Cerebellar cortex (tissue), 1 donor: ENCODE results near the gene CST6.
"Not testable (repeated sequence)": the region's sequence is repeated elsewhere in the genome, so short reads cannot be mapped to it uniquely, and the experiment has no call there.

ENCODE experiments used
- DNase-seq: peaks from one replicate; pipeline ENCODE4 v3.0.0-alpha.2; 2015; ENCODE audit warnings: low spot score

CST6 gene

GRCh38 chr11:65983589-65983987 lies 28.2 kb upstream of the CST6 start:
- DNase-seq, result no peak

GRCh38 chr11:65987336-65987735 lies 24.5 kb upstream of the CST6 start:
- no peak for DNase-seq

DNA sequence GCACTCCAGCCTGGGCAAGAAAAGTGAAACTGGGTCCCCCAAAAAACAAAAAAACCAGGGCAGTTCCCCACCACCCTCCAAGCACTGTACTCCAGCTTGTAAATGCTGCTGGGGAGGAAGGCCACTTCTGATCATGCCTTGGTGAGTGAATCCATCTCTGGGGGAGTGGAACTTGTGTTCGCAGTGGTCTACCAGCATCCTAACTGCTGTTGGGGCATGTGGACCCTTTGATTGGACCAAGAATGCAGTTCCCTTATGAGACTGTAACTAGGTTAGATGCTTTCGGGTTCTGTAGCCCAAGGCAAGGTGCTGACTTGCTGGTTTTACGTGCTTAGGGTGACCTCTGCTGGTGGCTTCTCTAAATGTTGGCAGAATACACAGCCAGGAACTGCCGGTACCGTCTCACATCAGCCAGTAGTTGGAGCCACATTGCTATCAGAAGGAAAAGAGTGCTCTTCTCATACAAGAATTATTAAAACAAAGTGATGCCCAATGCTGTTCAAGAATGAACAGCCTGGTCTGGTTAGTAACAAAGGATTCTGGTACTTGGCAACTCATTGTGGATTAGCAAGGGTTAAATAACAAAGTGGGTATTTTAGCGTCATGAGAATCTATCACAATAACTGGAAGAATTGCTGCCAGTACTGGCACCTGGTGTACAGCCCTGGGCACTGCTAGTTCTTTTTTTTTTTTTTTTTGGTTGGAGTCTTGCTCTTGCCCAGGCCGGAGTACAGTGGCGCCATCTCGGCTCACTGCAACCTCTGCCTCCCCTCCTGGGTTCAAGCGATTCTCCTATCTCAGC lies 22.8 kb upstream of the CST6 start:
- DNase-seq, result peak; percentile 99

- peak; percentile 79 for DNase-seq
These were observed 19.8 kb upstream of the CST6 start for GRCh38 chr11:65992056-65992455.

- DNase-seq, result no peak
These were observed 14.5 kb upstream of the CST6 start for GRCh38 chr11:65997286-65997685.

GRCh38 chr11:66001942-66002647 lies 9.7 kb upstream of the CST6 start, which contains the start of the genes BANF1 and EIF1AD:
BANF1 (plus strand) TSS chr11:66002503; CDS start chr11:66003251, 748 bp downstream.
EIF1AD (minus strand) TSS chr11:66002157; CDS start chr11:66000389, 1,768 bp downstream.
- peak; percentile 98 for DNase-seq

GRCh38 chr11:66002648-66003225 lies 9.1 kb upstream of the CST6 start:
- peak; percentile 62 for DNase-seq

GRCh38 chr11:66003291-66003690 lies 8.5 kb upstream of the CST6 start:
- DNase-seq, result no peak

GRCh38 chr11:66004186-66004585 lies 7.6 kb upstream of the CST6 start:
- DNase-seq, result no peak

DNA sequence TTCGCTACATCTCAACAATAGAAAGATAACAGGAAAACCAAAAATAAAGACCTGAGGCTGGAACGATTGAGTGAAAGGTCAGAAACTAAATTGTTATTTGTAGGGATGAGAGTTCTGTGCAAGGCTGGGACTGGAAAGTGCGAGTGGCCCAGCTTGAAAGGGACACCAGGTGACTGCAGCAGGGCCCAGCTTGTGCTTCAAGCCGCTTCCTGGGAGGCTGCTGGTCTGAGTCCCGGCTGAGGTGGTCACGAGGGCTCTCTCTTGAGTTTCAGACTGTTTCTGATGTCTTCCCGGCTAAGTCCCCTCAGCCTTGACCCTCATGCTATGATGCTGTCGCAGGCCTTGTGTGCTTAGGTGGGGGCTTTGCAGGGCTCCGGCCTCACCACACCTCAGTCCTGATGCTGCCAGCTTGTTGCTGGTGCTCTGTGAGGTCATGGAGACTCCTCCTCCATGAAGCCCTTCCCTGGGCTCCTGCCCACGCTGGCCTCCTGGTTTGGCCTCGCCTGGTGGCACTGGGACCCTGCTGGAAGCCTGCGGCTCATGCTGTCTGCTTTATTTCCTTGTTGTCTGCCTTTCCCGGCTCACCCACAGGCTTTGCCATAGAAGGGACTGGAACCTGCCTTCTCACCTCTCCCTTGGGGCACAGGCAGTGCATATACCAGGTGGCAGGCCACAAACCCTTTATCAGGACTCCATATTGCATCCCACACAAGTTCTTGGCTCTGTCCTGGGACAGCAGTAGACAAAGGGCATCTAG lies 5.5 kb upstream of the CST6 start:
- DNase-seq, result no peak

GRCh38 chr11:66006891-66007176 lies 5.0 kb upstream of the CST6 start:
- DNase-seq, result no peak

GRCh38 chr11:66007201-66007634 lies 4.6 kb upstream of the CST6 start:
- DNase-seq, result no peak

- no peak for DNase-seq
These were observed 3.7 kb upstream of the CST6 start for GRCh38 chr11:66008095-66008467.

DNA sequence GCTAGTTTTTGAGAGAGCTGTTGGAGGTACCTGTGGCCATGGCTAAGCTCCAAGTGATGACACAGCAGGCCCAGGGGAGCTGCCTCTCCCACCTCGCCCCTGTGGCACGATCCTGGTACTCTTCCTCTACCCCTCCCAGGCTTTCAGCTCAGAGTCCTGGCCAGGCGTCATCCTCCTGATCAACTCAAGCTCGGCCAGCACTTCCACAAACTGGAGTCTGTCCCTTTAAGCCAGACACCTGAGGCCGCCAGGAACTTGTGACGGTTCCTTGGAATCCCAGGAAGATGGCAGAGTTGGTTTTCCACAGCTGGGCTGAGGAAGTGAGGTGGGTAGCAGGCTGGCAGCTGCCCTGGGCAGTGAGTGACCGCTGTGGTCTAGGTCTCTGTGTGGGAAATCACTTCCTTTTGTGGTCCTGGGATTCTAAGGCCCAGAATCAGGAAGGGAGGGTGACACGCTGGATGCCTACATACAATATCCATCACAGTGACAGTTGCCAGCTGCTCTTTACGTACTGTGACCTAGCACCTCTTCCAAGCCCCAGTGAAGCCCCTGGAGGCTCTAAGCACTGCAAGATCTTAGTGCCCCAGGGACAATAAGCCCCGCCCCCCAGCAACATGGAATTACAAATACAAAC lies 3.2 kb upstream of the CST6 start:
- DNase-seq, result no peak

DNA sequence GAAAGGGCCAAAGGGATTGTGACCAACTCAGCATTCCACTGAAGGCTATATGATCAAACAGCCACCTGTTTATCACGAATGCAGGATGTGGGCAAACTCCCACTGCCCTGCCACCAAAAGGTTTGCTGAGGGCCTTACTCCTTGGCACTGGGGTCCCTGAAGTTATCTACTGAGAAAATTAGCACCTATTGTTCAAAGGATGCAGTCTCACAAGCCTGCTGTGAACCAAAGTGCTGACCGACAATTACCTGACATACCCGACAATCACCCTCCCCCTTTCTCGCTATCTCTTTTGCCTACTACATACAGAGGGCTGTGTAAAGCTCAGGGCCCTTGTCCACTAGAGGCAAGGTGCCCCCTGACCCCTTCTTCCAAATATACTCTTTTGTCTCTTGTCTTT lies 1.8 kb upstream of the CST6 start:
- DNase-seq, result not testable (repeated sequence)

DNA sequence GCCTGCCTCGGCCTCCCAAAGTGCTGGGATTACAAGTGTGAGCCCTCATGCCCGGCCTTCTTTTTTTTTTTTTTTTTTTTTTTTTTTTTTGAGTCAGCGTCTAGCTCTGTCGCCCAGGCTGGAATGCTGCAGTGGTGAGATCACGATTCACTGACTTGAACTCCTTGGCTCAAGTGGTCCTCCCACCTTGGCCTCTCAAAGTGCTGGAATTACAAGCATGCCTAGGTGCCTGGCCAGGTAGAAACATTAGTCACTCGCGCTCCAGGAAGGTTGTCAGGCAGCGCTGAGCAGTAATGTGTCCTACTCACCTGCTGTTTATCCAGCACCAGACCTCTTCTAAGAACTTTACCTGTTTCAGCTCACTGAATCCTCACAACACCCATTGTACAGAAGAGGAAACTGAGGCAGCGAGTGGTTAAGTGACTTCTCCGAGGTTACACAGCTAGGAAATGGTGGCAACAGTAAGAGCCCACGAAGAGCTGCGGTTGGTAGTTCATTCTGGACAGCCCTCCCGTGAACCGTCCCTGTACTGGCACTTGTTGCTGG lies 496 bp upstream of the CST6 start:
- DNase-seq, result no peak

DNA sequence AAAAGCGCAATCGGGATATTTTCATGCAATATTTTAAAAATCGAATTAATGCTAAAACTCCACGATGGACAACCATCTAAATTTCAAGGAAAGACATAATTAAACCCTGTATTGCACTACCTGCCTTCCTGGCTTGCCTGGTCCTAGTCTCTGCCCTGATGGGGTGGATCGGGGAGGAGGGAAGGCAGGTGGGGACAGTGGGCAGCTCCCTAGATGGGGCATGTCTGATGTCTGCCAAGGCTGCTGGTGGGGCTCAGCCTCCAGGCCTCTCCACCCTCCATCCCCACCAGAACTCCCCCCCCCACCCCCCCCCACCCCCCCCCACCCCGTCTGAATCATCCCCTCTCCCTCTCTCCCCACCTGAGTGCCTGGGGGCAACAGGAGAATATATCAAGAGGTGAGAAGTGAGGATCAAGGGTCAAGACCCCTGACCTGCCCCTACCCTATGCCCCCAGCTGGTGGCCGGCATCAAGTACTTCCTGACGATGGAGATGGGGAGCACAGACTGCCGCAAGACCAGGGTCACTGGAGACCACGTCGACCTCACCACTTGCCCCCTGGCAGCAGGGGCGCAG lies 650 bp downstream of the CST6 start:
- DNase-seq, result no peak

DNA sequence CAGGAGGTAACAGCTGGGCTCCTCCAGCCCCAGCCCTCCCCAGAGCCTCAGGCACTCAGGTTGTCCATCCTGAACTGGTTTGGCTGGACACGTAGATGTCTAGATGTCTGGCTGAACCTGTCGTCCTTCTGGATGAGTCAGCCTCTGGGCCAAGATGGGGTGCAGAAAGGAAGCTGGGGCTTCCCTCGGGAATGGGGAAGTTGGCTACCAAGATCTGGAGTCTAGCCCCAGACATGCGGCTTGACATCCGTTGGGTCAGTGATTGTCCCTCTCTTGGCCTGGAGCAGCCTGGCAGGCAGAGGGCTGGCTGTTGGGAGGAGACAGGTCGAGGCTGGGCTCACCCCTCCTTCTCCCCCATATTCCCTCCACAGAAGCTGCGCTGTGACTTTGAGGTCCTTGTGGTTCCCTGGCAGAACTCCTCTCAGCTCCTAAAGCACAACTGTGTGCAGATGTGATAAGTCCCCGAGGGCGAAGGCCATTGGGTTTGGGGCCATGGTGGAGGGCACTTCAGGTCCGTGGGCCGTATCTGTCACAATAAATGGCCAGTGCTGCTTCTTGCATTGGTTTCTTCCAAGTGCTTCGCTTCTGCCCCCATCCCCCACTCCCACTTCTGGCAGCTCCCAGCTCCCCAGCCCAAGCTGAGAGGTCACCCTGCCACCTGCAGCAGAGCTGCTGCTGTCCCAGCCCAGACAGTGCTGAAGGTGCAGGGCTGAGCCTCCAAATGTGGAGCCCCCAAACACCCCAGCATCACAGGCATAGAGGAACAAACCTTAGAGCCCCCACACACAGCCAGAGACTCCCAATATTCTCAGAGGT lies 1.3 kb downstream of the CST6 start:
- DNase-seq, result no peak

DNA sequence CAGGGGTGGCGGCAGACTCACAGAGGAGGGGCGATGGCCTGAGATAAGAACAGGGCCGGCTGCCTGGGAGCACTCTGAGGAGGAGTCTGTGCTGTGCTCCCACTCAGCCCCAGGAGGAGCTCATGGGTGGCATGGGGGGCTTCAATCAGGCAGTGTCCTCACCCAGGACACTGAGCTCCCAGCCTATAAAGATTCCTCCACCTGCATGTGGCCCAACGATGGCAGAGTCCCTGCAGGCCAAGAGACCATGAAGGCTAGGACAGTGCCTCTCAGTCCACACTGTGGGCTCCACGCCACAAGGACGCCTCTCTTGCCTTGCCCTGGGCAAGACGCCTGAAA lies 1.9 kb downstream of the CST6 start:
- no peak for DNase-seq

DNA sequence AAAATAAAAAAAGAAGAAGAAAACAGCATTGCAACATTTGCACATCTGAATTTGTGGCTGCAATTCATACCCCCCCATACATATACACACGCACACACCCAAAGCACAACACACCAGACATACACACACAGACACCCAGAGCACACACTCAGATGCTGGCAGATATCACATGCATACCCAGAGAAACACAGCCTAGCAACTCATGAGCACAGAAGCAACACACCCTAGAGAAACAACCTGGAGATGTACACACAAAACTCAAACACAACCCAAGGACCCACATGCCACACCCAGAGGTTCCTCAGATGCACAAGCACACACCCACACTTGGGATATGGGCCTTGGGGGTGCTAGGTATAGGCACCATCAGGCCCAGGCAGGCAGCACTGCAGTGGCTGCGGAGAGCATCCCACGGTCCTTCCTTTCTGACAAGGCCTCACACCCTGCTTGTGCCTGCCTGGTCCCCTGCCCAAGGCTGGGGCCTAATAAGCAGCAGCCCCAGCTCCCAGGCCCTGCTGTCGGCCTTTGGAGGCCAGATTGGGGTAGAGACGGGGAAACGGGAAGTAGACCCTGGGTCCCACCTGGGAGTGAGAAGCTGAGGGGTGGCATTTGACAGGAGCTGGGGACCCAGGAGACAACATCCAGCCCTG lies 3.1 kb downstream of the CST6 start:
- DNase-seq, result no peak
